HL-60 (cell line): ENCODE results near the gene APC2.
A peak's percentile ranks its signal among the peaks of the same experiment; 100 is the strongest.

ENCODE experiments used
- DNase-seq, 2 experiments: peaks; one replicate each; pipeline ENCODE4 v3.0.0-alpha.2; 2010 to 2020; ENCODE audit warnings: low read depth in 1 of 2, low spot score in 1 of 2
- H3K27ac ChIP-seq: fragments of 250-450 bp; sonication (Bioruptor Pico); replicated peaks from 2 replicates; pipeline ENCODE4 v1.5.1; 2020; ENCODE audit warnings: mild to moderate bottlenecking, moderate library complexity
- H3K27me3 ChIP-seq: fragments of 250-450 bp; sonication (Bioruptor Pico); 2 replicates; pipeline ENCODE4 v1.5.1; 2021; ENCODE audit warnings: mild to moderate bottlenecking, moderate library complexity; ENCODE audit not compliant: insufficient read depth, poor library complexity, severe bottlenecking
- H3K4me3 ChIP-seq: replicated peaks from 2 replicates; pipeline ENCODE4 v1.5.1; 2011; ENCODE audit warnings: mild to moderate bottlenecking, control low read depth, low read length; ENCODE audit not compliant: insufficient read depth
- GABPA ChIP-seq: IDR thresholded peaks from 2 replicates; pipeline ENCODE4 v1.6.1; 2012; ENCODE audit warnings: low read depth
- POLR2AphosphoS5 ChIP-seq: IDR thresholded peaks from 2 replicates; pipeline ENCODE4 v1.6.1; 2012; ENCODE audit warnings: low read depth
- SPI1 ChIP-seq: IDR thresholded peaks from 2 replicates; pipeline ENCODE4 v1.6.1; 2012; ENCODE audit warnings: low read depth, mild to moderate bottlenecking, borderline replicate concordance
- TF ChIP-seq, protein P1 (sequence below): IDR thresholded peaks from one replicate; pipeline ENCODE4 v1.5.1; 2011; ENCODE audit warnings: low read length, control low read depth, inconsistent platforms; ENCODE audit not compliant: insufficient read depth
- TF ChIP-seq, protein P2 (sequence below): IDR thresholded peaks from 2 replicates; pipeline ENCODE4 v1.6.1; 2012; ENCODE audit warnings: low read depth; ENCODE audit not compliant: insufficient replicate concordance

Gene APC2

DNA sequence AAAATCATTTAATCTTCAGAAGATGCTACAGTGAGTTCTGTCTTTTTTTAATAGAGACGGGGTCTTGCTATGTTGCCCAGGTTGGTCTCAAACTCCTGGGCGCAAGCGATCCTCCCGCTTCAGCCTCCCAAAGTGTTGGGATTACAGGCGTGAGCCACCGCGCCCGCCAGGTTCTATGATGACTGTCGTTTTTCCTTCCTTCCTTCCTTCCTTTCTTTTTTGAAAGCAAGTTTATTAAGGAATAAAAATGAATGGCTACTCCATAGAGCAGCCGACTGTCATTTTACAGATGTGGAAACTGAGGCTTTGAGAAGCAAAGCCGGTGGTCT, 48.1 kb upstream of the APC2 start:
- TF ChIP-seq, protein P1, sequence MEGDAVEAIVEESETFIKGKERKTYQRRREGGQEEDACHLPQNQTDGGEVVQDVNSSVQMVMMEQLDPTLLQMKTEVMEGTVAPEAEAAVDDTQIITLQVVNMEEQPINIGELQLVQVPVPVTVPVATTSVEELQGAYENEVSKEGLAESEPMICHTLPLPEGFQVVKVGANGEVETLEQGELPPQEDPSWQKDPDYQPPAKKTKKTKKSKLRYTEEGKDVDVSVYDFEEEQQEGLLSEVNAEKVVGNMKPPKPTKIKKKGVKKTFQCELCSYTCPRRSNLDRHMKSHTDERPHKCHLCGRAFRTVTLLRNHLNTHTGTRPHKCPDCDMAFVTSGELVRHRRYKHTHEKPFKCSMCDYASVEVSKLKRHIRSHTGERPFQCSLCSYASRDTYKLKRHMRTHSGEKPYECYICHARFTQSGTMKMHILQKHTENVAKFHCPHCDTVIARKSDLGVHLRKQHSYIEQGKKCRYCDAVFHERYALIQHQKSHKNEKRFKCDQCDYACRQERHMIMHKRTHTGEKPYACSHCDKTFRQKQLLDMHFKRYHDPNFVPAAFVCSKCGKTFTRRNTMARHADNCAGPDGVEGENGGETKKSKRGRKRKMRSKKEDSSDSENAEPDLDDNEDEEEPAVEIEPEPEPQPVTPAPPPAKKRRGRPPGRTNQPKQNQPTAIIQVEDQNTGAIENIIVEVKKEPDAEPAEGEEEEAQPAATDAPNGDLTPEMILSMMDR = no peak
- TF ChIP-seq, protein P2, sequence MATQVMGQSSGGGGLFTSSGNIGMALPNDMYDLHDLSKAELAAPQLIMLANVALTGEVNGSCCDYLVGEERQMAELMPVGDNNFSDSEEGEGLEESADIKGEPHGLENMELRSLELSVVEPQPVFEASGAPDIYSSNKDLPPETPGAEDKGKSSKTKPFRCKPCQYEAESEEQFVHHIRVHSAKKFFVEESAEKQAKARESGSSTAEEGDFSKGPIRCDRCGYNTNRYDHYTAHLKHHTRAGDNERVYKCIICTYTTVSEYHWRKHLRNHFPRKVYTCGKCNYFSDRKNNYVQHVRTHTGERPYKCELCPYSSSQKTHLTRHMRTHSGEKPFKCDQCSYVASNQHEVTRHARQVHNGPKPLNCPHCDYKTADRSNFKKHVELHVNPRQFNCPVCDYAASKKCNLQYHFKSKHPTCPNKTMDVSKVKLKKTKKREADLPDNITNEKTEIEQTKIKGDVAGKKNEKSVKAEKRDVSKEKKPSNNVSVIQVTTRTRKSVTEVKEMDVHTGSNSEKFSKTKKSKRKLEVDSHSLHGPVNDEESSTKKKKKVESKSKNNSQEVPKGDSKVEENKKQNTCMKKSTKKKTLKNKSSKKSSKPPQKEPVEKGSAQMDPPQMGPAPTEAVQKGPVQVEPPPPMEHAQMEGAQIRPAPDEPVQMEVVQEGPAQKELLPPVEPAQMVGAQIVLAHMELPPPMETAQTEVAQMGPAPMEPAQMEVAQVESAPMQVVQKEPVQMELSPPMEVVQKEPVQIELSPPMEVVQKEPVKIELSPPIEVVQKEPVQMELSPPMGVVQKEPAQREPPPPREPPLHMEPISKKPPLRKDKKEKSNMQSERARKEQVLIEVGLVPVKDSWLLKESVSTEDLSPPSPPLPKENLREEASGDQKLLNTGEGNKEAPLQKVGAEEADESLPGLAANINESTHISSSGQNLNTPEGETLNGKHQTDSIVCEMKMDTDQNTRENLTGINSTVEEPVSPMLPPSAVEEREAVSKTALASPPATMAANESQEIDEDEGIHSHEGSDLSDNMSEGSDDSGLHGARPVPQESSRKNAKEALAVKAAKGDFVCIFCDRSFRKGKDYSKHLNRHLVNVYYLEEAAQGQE = no peak
- TF ChIP-seq POLR2AphosphoS5 = no peak
- no peak for TF ChIP-seq GABPA
- no peak for TF ChIP-seq SPI1
- no peak overlapping the region for H3K27ac ChIP-seq
- DNase-seq = no peak
- no peak overlapping the region for H3K4me3 ChIP-seq
- H3K27me3 ChIP-seq = peaks cover 5% of the 10 kb centered on the region

DNA sequence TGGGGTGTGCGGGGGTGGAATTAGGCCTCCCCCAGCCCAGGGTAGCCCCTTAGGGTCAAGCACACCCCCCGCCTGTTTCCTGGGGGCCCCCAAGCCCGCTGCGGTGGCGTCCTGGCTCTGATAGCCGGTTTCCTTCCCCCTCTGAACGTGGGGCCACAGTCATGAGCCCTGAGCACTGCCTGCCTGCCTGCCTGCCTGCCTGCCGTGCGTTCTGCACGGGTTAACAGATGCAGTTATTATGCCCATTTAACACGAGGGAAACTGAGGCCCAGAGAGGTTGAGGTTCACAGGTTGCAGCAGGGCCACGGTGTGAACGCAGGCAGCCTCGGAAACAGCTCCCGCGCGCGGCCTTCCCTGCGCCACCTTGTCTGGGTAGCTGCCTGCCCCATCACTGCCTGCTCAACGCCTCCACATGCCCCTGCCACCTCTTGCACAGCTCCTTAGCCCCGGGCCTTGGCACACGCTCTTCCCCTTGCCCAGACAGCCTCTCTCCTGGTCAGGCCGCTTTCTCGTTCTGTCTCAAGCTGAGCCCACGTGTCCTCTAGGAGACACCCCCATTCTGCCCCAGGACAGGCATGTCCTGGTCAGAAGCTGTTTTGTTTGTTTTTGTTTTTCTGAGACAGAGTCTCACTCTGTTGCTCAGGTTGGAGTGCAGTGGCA, 47.4 kb upstream of the APC2 start:
- Histone ChIP-seq H3K4me3 (no peak overlapping the region), H3K27me3 (peaks cover 5% of the 10 kb centered on the region), H3K27ac (no peak overlapping the region)
- TF ChIP-seq SPI1 = no peak
- TF ChIP-seq, protein P1 = no peak
- TF ChIP-seq POLR2AphosphoS5 = no peak
- TF ChIP-seq, protein P2 = no peak
- TF ChIP-seq GABPA = no peak
- DNase-seq = no peak

DNA sequence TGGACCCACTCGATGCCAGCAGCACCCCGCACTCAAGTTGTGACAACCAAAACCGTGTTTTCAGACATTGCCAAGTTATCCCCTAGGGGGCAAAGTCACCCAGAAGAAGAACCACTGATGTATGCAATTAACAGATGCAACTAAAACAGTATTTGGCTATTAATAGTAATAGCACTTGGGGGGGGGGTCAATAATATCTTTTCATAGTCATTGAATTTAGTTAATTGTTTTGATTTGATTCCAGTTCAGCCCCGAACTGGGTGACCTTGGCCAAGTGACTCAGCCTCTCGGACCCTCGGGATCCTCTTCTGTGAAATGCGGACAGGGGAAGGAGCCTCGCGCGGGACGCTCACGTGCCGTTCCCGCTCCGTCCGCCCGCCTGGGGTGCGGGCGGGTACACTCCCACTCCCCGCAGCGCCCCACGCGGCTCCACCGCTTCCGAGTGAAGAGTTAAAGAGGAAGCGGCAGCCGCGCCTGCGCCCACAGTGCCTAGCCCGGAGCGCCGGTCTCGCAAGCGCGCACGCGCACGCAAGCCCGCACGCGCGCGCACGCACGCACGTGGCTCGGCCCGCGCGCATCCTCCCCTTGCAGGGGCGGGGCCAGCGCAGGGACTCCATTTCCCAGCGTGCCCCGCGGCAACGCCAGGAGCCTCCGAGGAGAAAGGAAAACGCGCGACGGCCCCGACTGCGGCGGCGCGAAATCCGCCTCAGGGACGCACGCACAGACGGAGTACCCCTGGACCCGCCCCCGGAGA, 43.0 kb upstream of the APC2 start:
- Histone ChIP-seq H3K27ac (peak overlapping the region; percentile 79), H3K27me3 (no peaks in the 10 kb centered on the region), H3K4me3 (peak overlapping the region; percentile 35)
- peak; percentile 97 to 98 for DNase-seq
- TF ChIP-seq SPI1 = peak; percentile 89
- TF ChIP-seq, protein P1 = peak; percentile 0
- peak; percentile 39 for TF ChIP-seq GABPA
- TF ChIP-seq, protein P2 = no peak
